ENCODE measurements around the gene HIC1. TPM values are rescaled to one million over a fixed set of nuclear protein-coding genes. Genes with fewer than 3 reads are reported as not detected.

The HIC1 gene
- total RNA-seq, 2 donors from 2014 or later, result 20.6 to 22.1 TPM

- ATAC-seq (peak in 1 of 2 donors; percentile 5), DNase-seq (no peak)
- intact Hi-C loops (cut with DNase I), result no loop called here
Observed at GRCh38 chr17:2065949-2066400, 11.1 kb downstream of the HIC1 start.

GRCh38 chr17:2067048-2067561 lies 12.2 kb downstream of the HIC1 start:
- DNase-seq (no peak), ATAC-seq (no peak)
- intact Hi-C loops (cut with DNase I), result no loop called here

GRCh38 chr17:2067608-2068024 lies 12.7 kb downstream of the HIC1 start:
- DNase-seq, result peak; percentile 62
- intact Hi-C loops (cut with DNase I), result no loop called here
- peak in 1 of 2 donors; percentile 4 for ATAC-seq

GRCh38 chr17:2068031-2068518 lies 13.2 kb downstream of the HIC1 start:
- intact Hi-C loops (cut with DNase I), result no loop called here
- DNase-seq, result no peak
- no peak for ATAC-seq

GRCh38 chr17:2068519-2069051 lies 13.7 kb downstream of the HIC1 start:
- ATAC-seq (no peak), DNase-seq (no peak)
- intact Hi-C loops (cut with DNase I), result no loop called here

- DNase-seq, result no peak
- no peak for ATAC-seq
- intact Hi-C loops (cut with DNase I), result no loop called here
Observed at GRCh38 chr17:2070241-2071023, 15.5 kb downstream of the HIC1 start.

- ATAC-seq, result no peak
- no peak for DNase-seq
- intact Hi-C loops (cut with DNase I), result no loop called here
Observed at GRCh38 chr17:2071024-2071385, 16.1 kb downstream of the HIC1 start.

- DNase-seq (peak; percentile 71), ATAC-seq (peak; percentile 31 to 53)
- intact Hi-C loops (cut with DNase I), result no loop called here
Observed at GRCh38 chr17:2071455-2072281, 16.8 kb downstream of the HIC1 start.

GRCh38 chr17:2074919-2075318 lies 20.0 kb downstream of the HIC1 start:
- no peak for DNase-seq
- peak in 1 of 2 donors; percentile 6 for ATAC-seq
- intact Hi-C loops (cut with DNase I), result no loop called here

- intact Hi-C loops (cut with DNase I), result no loop called here
- DNase-seq (peak; percentile 72), ATAC-seq (peak; percentile 28 to 75)
Observed at GRCh38 chr17:2075336-2076086, 20.6 kb downstream of the HIC1 start.

GRCh38 chr17:2076087-2076984 lies 21.4 kb downstream of the HIC1 start:
- ATAC-seq, result no peak
- DNase-seq, result no peak
- intact Hi-C loops (cut with DNase I), result no loop called here

GRCh38 chr17:2077040-2077439 lies 22.1 kb downstream of the HIC1 start:
- intact Hi-C loops (cut with DNase I), result no loop called here
- ATAC-seq, result no peak
- no peak for DNase-seq

- ATAC-seq, result no peak
- DNase-seq, result no peak
- intact Hi-C loops (cut with DNase I), result no loop called here
Observed at GRCh38 chr17:2081564-2081963, 26.7 kb downstream of the HIC1 start.

- intact Hi-C loops (cut with DNase I), result no loop called here
- ATAC-seq (no peak), DNase-seq (no peak)
Observed at GRCh38 chr17:2082003-2082781, 27.3 kb downstream of the HIC1 start.

- DNase-seq (no peak), ATAC-seq (peak; percentile 14 to 31)
- intact Hi-C loops (cut with DNase I), result no loop called here
Observed at GRCh38 chr17:2083613-2084035, 28.7 kb downstream of the HIC1 start.

GRCh38 chr17:2084036-2084765 lies 29.3 kb downstream of the HIC1 start:
- ATAC-seq (peak; percentile 31 to 71), DNase-seq (peak; percentile 76)
- intact Hi-C loops (cut with DNase I), result no loop called here
